Measurements from ENCODE around the gene FDXR.

GRCh38 chr17:74846621-74847020 lies 26.2 kb downstream of the FDXR start:
- no peak for TF ChIP-seq CTCF (IDR thresholded peaks at IDR 0.05; ENCODE audit: insufficient read depth, low read depth, low read length)
- TF ChIP-seq EZH2 (IDR thresholded peaks at IDR 0.05; ENCODE audit: insufficient read depth, low read length), result no peak

All from astrocyte (in vitro differentiated cells and primary cell).